Measurements from ENCODE around the gene TMED6.

Gene TMED6

DNA sequence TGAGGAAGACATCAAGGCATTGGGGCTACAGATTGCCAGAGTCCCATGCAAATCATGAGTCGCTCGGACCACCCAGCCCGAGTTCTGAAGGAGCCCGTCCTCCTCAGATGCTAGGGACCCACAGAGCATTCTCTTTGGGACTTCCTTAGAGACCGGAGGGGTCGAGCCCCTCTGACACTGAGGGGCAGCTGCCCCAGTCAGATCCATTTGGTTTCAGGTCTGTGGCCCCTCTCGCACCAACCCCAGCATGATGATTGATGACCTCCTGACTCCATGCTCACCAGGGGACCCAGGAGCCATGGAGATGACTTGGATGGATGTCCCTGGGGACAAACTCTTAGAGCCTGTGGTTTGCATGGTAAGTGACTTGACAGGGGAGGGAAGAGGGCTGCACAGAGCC lies 29.2 kb downstream of the TMED6 start:
- DNase-seq, result no peak

DNA sequence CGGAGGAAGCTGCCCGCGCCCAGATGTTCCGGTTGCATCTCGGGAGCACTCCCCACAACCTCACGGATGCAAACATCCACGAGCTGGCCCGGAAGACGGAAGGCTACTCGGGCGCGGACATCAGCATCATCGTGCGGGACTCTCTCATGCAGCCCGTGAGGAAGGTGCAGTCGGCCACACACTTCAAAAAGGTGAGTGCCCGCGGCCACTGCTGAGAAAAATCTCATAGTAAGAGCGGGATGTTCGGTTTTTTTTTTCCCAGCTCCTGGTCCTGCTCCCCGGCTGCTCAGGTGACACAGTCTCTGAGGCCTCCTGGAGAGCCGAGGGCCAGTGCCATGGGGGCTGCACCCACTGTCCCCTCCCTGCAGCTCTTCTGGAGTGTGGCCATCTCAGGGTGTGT lies 30.5 kb downstream of the TMED6 start:
- DNase-seq, result no peak

DNA sequence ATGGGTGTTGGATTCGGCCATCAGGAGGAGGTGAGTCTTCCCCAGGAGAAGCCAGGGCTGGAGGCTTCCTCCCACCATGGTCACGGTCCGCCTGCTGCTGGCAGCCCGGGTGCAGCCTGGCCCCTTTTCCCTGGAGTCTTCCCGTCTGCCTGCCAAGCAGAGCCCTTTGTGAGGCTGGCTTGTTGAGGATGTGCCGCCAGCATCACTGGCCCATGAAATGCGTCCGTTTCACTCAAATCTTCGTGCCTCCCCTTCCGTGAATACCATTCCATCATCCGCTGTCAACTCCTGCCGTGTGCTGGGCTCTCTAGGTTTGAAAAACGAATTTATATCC lies 30.9 kb downstream of the TMED6 start:
- DNase-seq, result no peak

DNA sequence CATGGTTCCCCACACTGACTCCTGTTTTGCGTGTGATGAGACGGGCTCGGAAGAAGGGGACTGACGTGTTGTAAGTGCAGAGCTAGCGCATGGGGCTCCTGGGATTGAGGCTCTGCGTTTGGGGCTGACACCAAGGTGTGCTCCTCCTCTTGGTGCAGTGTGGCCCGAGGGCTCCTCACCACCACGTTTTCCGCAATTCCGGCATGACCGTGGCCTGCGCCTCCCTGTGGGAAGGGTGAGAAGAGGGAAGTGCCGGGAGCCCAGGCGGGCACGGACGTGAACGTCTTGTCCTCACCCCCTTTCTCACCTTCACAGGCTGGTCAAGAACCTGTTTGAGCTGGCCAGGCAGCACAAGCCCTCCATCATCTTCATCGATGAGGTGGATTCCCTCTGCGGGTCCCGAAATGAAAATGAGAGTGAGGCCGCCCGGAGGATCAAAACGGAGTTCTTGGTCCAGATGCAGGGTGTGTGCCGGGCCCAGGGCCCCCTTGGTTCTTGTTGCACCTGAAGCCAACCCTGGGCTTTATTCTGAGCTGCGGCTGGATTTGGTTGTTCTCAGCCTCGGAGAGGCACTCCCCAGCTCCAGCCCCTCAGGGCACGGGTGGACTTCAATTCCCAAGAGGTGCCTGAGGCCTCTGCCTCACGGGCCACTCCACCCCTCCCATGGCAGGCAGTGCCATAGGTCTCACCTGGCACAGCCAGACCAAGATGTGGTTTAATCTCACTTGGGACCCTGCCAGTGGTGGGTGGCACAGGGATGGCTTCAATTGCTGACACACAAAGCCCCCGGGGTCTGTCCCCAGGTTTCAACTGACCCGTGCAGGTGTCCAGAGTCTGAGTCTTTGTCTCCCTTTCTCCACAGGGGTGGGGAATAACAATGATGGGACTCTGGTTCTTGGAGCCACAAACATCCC lies 31.5 kb downstream of the TMED6 start:
- DNase-seq, result no peak

DNA sequence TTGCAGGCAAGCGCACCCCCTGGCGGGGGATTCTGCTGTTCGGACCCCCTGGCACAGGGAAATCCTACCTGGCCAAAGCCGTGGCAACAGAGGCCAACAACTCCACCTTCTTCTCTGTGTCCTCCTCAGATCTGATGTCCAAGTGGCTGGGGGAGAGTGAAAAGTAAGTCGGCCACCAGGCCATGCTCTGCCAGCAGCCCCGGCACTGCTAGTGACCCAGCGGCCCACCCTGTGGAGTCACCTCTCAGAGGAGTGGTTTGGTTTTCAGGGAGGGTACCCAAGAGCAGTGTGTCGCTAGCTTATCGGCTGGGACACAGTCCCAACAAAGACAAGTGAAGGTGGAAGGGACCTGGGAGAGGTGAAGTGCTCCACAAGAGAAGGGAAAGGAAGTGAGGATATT lies 32.2 kb downstream of the TMED6 start:
- DNase-seq, result no peak

DNA sequence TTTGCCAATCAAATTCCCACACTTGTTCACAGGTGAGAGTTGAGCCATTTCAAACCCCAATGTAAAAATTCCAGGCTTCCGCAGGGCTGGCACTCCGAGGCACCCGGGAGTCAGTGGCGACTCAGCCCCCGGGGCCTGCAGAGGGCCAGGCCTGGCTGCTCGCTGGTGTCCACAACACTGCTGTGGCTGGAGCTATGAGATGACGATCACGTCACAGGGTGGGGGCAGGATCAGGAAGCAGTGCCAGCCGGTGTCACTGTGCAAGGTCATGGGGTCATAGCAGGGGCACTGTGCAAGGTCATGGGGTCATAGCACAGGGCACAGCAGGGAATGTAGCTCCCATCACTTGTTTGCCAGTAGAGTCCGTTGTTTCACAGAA lies 32.7 kb downstream of the TMED6 start:
- DNase-seq, result peak; percentile 58

DNA sequence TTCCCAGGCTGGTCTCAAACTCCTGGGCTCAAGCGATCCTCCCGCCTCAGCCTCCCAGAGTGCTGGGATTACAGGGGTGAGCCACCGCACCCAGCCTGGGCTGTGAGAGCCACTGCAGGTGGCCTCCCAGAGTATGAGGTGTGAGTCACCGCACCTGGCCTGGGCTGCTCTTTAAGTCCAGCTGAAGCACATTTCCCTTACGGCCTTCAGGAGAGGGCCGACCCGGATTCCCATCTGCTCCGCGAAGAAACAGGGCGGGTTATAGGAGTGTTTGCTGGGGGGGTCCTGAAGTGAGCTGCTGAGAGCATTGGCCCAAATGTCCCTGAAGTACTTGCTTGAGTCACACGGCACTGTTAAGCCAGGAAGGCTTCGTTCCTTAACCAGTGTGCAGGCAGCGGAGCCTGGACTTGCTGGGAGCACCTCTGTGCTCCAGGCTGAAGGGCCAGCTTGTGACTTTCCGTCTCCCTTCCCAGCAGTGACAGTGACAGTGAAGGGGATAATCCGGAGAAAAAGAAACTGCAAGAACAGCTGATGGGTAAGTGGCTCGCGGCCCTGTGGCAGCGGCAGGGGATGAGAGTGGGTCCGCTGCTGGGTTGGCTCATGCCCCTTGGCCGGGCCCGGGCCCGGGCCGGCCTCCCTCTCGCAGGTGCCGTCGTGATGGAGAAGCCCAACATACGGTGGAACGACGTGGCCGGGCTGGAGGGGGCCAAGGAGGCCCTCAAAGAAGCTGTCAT lies 33.2 kb downstream of the TMED6 start:
- no peak for DNase-seq

DNA sequence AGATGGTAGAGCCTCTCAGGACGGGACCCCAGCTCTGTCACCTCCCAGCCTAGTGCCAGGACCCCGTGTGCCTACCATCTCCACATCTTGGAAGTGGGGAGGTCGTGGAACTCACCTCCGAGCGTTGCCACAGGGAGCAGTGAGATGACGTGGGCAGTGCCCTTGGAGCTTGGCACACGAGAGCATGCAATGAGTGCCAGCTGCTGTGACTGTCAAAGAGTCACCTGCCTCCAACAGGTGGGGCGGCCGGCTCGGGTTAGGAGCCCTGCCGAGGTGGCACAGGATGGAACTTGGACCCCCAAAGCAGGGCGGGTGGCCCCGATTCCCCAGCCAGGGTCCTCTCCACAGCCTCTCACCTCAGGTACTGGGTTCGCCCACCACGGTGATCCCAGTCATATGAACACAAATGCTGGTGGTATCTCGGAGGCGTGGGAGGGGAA lies 35.0 kb downstream of the TMED6 start:
- DNase-seq, result no peak

DNA sequence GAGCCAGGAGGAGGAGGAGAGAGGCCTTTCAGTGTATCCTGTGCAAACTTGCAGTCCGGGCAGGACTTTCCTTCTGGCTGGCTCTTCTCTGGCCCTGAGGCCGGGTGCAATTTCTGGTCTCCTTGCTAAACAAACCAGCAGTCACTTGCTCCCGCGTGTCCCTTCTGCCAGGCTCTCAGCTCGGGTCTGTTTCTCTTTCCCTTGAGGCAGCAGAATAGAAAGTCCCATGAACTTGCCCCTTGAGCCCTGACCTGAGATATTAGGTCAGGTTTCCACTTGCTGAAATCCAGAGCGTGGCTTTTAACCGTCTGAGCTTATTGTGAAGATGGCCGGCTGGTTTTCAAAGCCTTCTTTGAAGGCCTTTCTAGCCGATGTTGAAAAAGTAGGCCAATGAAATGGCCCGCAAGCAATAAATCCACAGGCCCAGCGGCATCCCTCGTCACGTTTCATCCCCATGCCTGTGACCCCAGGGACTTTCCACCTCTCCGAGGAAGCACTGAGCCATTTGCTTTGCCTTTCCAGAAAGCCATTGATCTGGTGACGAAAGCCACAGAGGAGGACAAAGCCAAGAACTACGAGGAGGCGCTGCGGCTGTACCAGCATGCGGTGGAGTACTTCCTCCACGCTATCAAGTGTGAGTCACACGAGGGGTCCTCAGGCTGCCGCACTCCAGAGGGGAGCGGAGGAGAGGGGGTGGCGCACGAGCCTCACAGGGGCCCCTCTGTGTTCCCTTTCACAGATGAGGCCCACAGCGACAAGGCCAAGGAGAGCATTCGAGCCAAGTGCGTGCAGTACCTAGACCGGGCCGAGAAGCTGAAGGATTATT lies 35.9 kb downstream of the TMED6 start:
- no peak for DNase-seq

DNA sequence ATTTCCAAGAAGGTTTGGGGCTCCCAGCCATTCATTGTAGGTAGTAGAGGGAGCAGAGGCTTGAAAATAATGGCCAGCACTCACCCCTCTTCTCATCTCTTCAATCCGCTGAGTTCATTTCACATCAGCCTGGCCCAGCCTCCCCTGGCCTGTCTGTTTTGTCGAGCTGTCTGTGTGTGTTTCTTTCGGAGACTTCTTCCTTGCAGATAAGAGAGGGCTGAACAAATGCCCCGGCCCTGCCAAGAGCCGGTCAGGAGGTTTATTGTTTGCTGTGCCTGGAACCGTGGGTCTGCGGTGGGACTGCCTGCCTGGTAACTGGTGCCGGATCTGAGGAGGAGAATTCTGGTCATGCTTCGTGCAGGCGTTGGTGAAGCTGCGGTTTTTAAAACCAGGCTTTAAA lies 37.1 kb downstream of the TMED6 start:
- no peak for DNase-seq

DNA sequence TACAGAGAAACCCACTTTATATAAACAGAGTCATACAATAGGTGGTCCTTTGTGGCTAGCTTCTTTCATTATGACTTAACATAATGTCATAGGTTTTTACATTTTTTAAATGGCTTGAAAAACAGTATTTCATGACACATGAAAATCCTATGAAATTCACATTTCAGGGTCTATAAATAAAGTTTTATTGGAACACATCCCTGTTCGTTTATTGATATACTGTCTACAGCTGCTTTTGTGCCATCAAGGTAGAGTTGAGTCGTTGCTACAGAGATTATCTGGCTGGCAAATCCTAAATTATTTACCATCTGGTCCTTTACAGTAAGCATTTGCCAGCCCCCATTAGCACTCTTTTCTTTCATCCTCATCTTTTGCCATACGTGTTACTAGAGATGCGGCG lies 38.1 kb downstream of the TMED6 start:
- no peak for DNase-seq

DNA sequence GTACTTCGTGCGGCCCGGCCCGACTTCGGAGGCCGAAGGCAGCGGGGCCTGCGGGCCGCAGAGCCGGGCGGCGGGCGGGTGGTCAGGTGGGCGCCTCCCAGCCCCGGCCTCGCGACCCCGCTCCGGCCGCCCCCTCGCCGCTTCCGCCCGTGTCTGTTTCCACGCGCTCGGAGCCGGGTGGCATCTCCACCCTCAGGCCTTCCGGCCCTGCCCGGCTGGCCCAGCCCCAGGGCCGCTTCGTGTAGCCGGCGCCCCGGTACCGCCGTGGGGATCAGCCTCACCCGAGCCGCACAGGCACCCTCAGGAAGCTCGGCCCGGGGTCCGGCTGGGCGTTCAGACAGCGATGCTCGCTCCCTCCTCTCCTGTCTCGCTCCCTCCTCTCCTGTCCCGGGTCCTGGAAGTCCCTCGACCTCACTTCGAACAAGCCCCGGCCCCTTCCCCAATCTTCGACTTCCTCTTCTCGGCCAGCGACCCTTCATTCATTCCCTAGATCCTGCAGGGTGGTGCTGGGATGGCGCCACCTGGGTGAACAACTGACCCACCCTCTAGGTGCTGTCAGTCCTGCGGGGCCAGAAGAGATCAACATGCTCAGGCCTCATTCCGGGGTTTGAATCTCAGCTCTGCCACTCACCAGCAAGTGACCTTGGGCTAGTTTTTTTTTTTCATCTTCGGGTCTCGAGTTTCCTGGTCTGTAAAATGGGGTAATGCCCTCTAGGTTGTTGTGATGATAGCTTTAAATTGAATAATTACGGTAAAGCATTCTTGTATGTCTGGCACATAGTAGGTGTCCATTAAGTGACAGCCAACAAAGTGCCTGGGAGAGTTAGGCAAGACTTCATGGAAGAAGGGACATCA lies 39.8 kb downstream of the TMED6 start:
- peak; percentile 81 for DNase-seq

DNA sequence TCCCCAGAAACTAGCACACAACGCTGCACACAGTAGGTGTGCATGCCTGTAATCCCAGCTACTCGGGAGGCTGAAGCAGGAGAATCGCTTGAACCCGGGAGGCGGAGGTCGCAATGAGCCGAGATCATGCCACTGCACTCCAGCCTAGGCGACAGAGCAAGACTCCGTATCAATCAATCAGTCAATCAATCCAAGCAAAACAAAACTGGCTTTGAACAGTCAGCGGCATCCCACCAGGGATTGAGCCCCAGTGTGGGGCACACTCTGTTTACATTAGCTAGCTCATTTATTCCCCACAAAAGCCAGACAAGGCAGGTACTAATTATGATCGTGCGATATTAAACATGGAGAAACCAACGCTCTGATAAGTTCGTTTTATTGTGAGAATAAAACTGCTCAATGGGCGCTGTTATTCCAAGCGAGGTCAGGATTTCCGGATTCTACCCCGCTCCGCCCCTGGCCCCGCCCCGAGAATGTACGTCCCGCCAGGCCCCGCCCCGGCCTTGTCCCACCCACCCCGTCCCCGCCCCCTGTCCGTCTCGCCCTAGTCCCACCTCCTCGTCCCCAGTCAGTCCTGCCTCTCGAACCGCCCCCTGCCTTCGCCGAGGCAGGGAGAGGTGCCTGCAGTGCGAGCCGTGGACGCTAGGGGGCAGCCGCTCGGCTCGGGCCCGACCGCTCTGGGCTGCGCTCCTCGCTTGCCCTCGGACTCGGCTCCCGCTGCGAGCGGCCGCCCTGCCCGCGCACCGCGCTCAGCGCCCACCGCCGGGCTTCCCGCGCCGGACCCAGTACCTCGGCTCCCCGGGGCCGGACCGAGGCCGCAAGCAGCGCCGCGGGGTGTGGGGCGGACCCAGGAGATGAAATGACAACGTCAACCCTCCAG lies 40.7 kb downstream of the TMED6 start, which contains the start of gene VPS4A:
VPS4A (plus strand) TSS at position 698 of the 880 bp plus-strand sequence; CDS start at position 860, 162 bp downstream.
- DNase-seq, result peak; percentile 99

DNA sequence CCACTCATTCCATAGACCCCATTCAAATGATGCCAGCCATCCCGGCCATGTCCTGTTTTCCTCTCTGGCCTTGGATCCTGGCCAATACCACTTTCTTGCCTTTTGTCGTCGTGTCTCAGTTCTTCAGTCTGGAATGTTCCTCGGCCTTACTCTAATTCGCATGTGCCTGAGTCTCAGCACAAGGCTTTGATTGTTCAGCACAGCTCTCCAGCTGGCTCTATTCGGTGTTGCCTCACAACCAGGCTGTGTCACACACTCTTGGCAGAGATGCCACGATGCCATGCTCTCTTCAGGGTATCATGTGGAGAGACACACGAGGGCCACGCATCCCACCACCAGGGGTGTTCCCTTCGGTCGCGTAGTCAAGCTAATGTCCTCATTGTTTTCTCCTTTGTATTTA lies 42.3 kb downstream of the TMED6 start:
- no peak for DNase-seq

DNA sequence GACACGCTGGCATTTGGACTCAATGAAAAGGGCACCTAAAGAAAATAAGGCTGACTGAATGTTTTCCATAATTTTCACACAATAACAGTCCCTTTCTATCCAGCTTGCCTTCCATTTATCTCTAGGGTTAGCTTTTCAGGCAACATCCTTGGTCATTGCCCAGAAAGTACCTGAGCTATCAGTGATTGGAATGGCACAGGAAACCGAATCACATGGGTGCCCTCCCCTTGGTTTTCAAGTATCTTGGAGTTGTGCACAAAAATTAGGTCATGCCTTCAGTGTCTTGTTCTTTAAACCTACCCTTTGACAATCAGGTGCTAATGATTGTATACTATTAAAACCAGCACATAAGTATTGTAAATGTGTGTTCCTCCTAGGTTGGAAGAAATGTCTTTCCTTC lies 43.7 kb downstream of the TMED6 start:
- DNase-seq, result no peak

DNA sequence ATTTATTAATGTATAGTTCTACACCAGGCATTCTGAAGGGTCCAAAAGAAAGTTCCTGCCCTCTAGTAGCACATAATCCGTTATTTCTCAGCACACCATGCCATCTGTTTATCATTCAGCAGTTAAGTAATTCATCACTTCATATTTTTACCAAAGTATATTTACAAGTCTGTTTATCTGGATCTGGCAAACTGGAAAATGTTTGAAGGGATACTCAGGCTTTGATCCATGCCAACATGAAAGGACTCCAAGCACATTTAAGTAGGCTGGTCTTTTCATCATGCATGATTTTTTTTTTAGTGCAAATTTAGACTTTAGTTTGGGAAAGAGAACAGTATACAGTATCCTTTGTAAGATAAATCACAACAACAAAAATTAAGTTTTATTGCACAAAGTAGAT lies 44.5 kb downstream of the TMED6 start:
- no peak for DNase-seq

DNA sequence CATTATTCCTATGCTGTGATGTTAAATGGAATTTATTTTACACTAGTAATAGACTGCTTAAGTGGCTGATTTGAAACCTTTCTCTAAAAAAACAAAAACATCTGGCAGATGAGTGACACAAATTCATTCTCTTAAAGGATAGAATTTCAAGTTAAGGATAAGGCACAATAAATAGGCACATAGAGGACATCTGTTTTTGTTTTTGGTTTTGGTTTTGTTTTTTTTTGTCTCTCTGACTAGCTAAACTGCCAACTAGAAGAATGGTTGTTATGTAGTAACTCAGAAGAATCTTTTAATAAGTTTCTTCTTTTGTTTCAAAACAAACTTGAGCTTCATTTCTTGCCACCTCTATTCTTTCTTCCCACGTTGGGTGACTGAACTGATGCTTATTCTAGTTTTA lies 45.6 kb downstream of the TMED6 start:
- no peak for DNase-seq

DNA sequence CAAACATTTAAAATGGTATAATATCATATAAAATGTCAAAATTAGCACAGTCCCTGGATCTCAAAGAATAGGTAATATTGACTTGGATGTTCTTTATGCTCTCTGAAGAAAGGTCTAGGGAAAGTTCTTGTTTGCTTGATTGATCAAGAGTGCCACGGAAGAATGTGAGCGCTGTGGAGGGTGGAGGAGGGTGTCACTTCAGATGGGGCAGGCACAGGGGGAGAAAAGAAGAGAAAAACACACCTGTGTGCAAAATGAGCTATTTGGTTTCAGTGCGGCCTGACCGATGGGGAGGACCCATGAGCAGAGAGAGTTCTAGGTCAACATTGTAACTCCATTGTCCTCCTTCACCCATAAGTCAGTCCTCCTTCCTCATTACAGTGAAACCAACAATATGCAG lies 49.3 kb downstream of the TMED6 start:
- no peak for DNase-seq

DNA sequence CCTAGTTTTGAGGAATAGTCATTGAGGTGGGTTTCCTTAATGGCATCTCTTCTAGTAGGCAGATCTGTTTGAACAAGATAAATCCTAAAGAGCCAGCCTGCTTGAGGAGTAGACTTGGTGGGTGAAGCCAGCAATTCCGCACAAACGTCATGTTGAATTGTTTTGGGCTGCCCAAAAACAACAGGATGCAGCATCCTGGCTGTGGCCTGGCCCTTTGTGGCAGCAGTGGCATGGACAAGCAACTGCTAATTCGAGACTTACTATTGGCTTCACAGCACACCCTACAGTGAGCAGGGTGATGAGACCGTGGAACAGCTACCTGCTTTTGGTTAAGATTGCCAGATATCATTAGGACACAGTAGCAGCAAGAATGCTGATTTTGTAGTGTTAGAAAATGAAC lies 49.7 kb downstream of the TMED6 start:
- no peak for DNase-seq

DNA sequence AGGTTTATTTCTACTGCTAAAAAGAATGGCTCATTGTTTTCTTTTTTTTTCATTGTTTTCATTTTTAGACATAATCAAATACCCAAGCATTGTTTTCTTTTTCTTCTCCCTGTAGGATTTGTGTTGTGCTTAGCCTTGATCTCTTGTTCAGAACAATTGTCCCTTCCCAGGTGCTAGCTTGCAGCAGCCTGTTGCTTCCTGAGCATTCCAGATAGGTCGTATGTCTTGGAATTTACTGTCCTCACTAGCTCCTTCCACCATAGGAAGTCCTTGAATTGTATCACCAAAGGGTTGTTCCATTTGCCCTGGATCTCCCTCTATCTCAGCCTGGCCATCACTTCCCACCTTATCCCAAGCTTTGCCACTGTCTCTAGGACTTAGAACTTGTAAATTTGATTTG lies 50.4 kb downstream of the TMED6 start:
- DNase-seq, result no peak

DNA sequence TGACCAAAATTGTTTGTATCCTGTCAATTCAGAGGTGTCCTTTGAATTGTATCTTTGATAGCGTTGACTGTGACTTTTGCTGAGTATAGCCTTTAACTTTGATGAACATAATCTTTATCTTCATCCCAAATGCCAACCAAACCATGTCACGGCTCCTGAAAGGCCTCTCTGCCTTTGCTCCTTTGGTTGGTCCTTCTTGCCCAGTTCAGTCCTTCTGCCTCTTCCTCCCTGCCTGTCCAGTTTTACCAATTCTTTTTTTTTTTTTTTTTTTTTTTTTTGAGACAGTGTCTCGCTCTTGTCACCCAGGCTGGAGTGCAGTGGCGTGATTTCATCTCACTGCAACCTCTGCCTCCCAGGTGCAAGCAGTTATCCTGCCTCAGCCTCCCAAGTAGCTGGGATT lies 53.3 kb downstream of the TMED6 start:
- DNase-seq, result no peak

Data from activated effector memory CD4-positive, alpha-beta T cell treated with anti-CD3 and anti-CD28 coated beads, Interleukin-2, amount 50 U/mL, for 16 hours (primary cell).